ENCODE measurements around the gene BTBD9.

- TF ChIP-seq POLR2AphosphoS5 (IDR thresholded peaks at IDR 0.05; ENCODE audit: borderline replicate concordance, low read depth, low read length) (no peak), EZH2 (IDR thresholded peaks at IDR 0.05) (no peak)
These were observed 356.8 kb downstream of the BTBD9 start for GRCh38 chr6:38282911-38283310.
